Epithelial cell of esophagus (primary cell): Measurements from ENCODE around the gene UCP3.

Experiments used
- DNase-seq: peaks from one replicate; pipeline ENCODE4 v3.0.0; 2010; ENCODE audit warnings: low read depth
- H3K4me3 ChIP-seq: 2 replicates; pipeline ENCODE4 v1.5.1; 2011; ENCODE audit warnings: mild to moderate bottlenecking, low read length, control low read depth
- TF ChIP-seq, protein P1 (sequence below): IDR thresholded peaks from 2 replicates; pipeline ENCODE4 v1.5.1; 2011; ENCODE audit warnings: low read depth, mild to moderate bottlenecking, low read length, control low read depth, inconsistent platforms; ENCODE audit not compliant: insufficient read depth; ENCODE audit errors: missing control alignments

Gene UCP3

GRCh38 chr11:73982595-73982989 is 26.3 kb downstream of the UCP3 start, which contains the start of gene UCP2:
TSS of gene UCP2 (minus strand) at chr11:73982843. CDS start at chr11:73978378, 4,465 bp downstream.
- DNase-seq: peak; percentile 78
- TF ChIP-seq, protein P1, sequence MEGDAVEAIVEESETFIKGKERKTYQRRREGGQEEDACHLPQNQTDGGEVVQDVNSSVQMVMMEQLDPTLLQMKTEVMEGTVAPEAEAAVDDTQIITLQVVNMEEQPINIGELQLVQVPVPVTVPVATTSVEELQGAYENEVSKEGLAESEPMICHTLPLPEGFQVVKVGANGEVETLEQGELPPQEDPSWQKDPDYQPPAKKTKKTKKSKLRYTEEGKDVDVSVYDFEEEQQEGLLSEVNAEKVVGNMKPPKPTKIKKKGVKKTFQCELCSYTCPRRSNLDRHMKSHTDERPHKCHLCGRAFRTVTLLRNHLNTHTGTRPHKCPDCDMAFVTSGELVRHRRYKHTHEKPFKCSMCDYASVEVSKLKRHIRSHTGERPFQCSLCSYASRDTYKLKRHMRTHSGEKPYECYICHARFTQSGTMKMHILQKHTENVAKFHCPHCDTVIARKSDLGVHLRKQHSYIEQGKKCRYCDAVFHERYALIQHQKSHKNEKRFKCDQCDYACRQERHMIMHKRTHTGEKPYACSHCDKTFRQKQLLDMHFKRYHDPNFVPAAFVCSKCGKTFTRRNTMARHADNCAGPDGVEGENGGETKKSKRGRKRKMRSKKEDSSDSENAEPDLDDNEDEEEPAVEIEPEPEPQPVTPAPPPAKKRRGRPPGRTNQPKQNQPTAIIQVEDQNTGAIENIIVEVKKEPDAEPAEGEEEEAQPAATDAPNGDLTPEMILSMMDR: no peak

GRCh38 chr11:73981051-73981805 is 27.7 kb downstream of the UCP3 start:
- no peak overlapping the region for H3K4me3 ChIP-seq
- no peak for DNase-seq
- TF ChIP-seq, protein P1: no peak

More at GRCh38 chr11:73982595-73982989, 26.3 kb downstream of the UCP3 start, which contains the start of gene UCP2:
- H3K4me3 ChIP-seq: peak within 1 kb of the TSS; percentile 59

DNA sequence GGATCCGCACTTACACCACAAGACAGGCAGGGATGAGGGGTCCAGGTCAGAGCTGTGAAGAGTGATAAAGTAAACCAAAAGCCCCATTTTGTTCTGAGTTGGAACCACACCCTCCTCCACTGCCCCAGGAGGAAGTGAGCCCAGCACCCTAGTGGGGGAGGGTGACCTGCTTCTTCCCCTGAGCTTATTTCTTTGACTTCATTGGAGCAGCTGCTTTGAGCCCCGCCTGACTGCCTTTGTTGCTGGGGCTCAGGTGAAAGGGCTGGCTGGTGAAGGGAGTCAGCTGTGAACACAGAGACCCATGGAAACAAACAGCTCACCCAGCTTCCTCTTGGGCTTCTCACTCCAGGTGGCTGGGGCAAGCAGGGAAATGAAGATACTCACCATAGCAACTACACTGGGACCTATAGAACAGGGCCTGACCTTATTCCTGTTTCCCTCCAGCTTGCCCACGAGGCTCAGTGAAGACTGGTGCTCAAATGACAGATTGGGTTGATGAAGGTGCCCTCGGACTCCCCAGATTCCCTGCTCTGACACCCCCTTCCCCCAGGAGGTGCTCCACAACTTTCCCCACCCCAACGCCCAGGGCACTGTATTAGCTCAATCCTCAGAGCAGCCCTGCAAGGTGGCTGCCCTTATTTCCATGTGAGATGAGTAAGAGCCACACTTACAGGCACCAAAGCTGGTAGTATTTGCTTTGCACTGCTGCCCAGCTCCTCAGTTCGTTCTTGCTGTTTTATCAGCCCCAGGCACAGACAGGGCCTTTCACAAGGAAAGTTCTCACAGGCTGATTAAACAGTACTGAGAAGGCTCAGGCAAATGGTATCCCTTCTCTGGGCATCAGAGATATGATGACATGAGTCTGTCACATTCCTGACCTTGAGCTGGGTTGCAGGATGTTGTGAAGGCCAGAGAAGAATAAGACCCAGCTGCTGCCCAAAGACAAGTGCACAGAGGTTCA is 28.6 kb downstream of the UCP3 start:
- peak; percentile 57 for DNase-seq
- no peak overlapping the region for H3K4me3 ChIP-seq
- TF ChIP-seq, protein P1: no peak

GRCh38 chr11:73978576-73979086 is 30.3 kb downstream of the UCP3 start:
- TF ChIP-seq, protein P1: no peak
- H3K4me3 ChIP-seq: no peak overlapping the region

DNA sequence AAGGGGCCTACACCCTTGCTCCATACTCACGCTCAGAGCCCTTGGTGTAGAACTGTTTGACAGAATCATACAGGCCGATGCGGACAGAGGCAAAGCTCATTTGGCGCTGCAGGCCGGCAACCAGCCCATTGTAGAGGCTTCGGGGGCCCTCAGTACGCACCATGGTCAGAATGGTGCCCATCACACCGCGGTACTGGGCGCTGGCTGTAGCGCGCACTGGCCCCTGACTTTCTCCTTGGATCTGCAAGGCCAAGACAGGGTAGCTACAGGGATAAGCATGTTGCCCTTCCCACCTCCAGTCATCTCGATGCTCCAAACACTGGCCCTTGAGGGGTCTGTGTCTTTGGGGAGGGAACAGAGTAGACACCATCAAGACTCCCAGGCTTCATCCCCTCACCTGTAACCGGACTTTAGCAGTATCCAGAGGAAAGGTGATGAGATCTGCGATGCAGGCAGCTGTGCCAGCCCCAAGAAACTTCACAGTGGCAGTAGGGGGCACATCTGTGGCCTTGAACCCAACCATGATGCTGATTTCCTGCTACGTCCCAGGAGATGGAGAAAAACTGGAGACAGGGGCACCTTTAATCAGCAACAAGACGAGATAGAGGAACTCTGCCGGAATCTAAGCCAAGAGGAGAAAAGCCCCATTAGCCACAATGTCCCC is 30.9 kb downstream of the UCP3 start:
- no peak for DNase-seq
- TF ChIP-seq, protein P1: no peak
- no peak overlapping the region for H3K4me3 ChIP-seq

More at GRCh38 chr11:73978576-73979086, 30.3 kb downstream of the UCP3 start:
- no peak for DNase-seq

- DNase-seq: no peak
- TF ChIP-seq, protein P1: no peak
- no peak overlapping the region for H3K4me3 ChIP-seq
Observed at GRCh38 chr11:73976451-73977151, 32.3 kb downstream of the UCP3 start.
